GM21526 (cell line): ENCODE measurements around the gene CADPS2.

Experiments
- ATAC-seq: cut with Tn5 transposase; IDR thresholded peaks from one replicate; pipeline ENCODE4 v1.9.1; 2021; ENCODE audit warnings: moderate library complexity; ENCODE audit not compliant: unreplicated experiment, low FRiP score

CADPS2 gene

DNA sequence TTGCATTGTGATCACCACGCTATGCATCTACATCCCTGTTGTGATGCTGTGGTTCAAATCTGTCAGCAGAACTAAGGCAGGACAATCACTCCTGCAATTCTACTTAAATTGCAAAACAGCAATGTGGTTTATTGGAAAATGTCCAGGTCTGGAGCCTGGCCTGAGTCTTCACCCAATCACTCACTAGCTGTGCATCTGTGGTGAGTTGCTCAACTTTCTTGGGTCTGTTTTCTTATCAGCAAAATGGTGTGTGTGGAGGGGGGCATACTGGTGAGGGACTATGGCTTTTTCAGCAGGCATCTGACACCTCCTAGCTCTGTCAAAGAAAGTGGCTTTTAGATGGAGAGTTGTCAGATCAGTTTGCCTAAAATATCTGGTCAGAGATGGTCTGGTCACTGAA lies 473.4 kb downstream of the CADPS2 start:
- no peak for ATAC-seq

DNA sequence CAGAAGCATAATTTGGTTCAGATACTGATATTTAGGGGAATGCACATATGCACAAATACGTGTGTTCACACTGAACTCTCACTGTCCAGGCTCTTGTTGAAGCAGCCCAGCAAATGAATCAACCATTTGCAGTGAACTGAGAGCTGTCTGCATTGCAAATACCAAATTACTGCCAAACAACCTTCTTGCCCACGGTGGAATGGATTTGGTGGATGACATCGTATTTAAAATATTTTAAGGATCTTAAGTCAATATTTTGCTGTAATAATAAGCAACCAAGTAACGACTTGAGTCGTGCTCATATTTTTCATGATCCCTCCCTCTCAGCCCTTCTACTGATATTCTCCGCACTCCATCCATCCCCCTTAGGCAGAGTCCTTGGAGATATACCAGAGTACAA lies 473.8 kb downstream of the CADPS2 start:
- ATAC-seq, result no peak

DNA sequence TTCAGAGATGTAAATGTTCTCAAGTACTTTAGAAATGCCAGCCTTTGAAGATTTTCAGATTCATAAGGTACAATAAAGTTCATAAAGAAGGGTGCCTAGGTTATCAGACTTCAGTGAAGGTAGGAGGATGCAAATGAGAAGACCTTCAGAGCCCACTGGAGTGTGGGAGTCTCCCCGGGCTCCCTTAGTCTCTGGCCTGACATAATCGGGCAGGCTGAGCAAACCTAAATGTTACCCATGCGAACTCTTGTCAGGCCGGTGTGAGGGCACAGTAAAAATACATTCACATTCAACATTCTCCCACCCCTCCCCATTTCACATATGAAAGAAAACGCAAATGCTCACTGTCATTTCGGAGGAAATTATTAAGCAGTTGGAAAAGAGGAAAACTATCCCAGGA lies 479.1 kb downstream of the CADPS2 start:
- no peak for ATAC-seq

DNA sequence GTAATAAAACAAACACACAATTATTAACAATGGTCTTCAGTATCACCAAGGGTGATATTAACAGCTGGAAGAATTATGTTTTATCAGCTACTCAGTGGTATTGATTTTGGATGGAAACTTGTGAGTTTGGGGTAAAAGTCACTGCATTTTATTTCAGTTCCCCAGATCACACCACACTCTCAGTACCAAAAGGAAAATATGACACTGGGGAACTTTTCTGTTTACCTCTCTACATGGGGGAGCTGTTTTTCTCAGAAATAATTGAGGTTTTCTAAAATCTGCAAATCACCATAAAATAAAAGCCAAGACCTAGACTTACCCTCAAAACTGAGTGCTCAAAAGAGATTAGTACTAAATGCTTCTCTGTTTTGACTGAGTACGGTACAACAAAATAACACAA lies 483.1 kb downstream of the CADPS2 start:
- no peak for ATAC-seq

DNA sequence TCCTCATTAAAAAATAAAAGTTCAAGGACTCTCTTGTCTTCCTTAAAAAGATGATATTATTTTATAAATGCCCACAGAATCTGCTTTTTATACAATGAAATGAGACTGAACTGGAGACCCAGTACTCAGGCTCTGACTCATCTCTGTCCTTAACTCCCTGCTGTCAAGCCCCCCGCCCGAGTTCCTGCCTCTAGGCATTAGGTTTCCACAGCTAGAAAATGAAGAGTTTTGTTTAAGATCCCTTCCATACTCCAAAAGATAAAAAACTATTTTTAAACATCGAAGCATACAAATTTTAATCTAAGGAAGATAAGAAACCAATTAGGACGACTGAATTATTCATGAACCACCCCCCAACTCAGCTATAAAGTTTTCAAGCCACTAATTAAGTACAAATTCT lies 484.0 kb downstream of the CADPS2 start:
- ATAC-seq, result no peak

DNA sequence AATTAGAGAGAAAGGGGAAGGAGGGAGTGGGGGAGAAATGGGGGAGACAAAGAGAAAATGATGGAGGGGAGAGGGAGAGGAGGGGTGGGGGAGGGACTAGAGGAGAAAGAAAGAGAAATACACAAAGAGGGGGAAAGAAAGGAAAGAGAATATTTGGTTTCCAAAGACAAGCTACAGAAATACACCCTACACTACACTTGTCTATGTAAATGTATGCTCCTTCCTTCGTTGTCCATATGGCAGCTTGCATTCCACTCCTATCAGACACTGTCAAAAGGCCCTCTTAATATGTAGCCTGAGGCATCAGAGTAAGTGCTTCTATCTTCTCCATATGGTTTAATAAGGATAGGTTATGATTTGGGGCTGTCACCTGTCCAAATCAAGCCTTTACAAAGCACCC lies 488.9 kb downstream of the CADPS2 start:
- ATAC-seq, result no peak

DNA sequence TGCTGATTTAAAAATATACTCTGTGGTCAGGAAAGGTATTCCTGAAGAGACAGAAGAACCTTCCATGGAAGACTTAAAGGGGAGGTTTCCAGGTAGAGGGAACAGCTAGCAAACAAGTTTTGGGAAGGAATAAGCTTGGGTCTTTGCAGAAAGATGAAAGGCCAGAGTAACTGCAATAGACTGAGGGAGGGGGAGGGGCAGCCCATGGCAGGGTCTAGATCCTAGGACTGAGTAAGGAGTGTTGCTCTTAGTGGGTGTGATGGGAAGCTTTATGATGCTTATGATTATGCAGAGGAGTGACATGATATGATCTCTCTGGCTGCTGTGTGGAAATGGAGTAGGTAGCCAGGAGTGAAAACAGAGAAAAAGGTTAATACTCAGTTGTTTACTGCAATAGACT lies 491.7 kb downstream of the CADPS2 start:
- no peak for ATAC-seq

DNA sequence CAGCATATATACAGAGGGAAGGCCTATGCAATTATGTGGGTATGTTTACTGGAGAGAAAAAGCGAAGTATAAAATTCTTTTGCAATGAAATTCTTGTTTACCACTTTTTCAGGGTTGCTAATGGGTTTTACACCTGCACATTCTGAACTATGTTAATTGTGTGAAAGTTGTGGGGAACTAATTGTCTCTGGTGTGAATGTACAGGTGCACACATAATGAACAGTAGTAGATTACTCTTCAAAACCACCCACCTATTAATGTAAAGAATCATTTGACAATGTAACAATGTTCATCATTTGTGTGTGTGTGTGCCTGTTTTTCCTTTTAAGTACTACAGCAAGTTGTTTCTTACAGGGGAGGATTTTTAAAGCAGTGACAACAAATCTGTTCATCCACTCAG lies 501.7 kb downstream of the CADPS2 start:
- ATAC-seq, result no peak

DNA sequence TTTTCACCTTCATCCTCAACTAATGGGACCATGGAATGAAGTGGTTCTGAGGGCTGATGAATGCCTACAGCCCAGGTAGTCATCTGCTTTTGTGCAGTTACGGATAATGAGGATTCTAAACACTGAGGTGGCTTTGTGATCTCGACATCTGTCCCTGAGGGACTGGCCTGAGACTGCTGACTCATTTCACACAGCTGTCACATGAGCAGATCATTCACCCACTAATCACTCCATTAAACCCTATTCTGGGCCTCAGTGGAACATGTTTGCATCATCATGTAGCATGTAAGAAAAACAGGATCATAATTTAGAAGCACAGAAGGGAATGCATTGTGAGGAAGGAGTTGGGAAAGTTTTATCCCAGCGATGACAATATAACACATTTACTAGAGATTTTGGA lies 502.3 kb downstream of the CADPS2 start:
- peak; percentile 88 for ATAC-seq

DNA sequence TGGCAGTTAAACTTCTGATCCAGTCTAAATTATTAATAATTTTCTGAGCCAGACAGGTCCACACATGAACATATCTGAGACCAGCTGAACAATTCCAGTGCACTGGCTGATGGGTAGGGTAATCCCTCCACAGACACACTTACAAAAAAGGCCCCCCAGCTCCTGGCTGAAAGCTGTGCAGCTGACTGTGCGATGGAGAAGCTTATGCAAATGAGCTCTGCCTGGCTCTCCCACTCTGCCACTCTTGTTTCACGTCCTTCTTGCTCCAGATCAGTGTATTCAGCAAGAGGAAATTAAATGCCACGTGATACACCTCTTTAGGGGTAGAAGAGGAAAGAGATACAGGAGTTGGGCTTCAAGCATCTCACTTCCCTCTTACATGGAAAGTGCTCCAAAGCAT lies 505.3 kb downstream of the CADPS2 start:
- ATAC-seq, result no peak

DNA sequence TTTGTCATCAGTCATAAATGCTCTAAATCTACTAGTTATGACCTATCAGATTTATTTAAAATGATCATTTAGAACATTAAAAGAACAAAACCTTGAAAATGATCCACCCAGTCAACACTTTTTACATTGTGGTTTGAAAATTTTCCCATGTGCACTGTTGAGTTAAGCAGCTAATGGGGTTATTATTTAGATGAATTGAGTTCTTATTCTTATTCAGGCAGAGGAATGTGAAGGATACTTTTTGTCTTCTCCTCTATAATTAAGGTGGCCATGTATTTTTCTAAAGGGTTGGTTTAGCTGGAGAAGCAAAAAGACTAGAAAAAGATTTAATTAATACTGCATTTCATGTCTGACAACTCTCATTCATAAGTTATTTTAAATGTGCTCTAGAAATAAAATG lies 506.8 kb downstream of the CADPS2 start:
- no peak for ATAC-seq

DNA sequence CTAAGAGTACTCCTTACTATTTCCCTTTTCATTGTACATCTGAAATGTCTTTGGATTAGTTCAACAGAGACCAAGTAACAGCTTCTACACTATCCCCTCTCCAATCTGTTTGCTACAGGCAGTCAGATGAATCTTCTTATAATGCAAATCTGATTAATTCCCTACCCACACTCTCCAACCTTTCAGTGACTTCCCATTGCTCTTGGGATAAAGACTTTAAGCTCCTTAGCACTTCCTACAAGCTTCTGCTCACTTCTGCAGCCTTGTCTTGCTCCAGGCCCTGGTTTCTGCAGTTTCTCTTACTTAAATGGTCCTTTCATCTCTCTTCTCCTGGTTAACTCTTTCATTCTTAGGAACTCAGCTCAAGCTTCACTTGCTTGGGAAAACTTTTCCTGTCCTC lies 516.5 kb downstream of the CADPS2 start:
- no peak for ATAC-seq

DNA sequence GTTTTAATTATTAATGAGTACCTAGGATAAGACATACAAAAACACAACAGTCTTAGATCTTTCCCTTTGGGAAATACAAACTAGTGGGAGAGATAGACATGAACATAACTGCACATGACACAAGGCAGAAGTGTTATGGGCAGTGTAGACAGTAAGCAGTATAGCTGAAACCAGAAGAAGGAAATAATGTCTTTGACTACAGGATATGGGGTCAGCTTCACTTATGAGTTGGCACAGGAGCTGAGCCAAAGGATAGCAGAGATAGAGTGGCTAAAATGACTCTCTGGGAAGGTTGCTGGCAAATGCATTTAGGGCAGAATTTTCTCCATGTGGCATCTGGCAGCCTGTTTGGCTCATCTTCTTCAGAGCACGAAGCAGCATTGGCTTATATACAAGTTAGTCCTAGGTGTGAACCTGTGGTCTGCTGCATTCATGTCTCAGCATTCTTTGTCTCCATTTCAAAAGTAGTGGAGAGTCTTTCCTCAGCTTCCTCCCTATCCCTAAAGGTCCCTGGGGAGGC lies 521.4 kb downstream of the CADPS2 start:
- ATAC-seq, result no peak

DNA sequence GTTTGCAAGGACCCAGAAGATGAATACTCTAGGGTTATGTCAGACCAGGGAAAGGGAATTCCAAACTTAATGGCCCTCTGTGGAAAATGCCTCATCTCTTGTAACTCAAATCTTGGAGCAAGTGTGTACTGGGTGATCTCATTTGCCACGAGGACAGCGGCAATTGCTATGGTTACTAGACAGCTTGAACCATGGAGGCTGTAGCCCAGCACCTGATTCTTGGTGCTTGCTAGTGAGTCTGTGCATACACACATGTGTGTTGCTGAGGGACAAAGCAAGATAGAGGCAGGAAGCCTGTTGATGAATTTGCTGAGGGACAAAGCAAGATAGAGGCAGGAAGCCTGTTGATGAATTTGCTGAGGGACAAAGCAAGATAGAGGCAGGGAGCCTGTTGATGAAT lies 523.1 kb downstream of the CADPS2 start:
- ATAC-seq, result no peak

DNA sequence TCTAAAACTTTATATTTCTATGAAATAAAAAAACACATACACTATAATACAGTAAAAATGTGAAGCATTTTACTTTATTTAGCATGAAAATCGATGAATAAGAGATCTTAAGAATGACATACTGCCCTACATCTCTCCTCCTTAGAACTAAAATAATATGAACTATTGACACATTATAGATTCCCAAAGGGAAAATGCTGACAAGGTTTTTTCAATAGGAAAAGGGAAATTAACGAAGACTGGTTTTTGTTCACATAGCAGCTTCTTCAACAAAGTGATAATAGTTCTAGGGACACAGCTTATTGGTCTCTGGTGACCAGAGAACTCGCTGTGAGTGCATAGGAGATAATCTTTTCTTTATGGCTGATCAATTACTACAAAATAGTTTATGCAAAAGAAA lies 523.8 kb downstream of the CADPS2 start:
- no peak for ATAC-seq

DNA sequence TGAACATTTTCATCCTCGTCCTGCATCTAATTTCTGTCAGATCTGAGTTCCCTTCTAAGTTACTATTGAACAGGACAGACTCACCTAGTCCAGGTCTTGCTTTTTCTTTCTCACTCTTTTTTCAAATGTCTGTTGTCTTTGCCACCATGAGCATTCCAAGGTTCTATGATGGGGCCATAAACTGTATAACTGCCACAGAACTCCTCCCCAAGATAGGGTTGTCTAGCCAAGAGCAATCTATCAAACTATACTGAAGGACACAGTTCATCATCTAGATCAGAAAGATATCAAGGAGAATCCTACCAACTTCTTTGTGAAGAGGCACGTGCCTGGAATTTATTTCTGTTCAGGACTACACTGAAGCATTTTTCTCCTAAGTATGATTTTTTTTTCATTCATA lies 531.6 kb downstream of the CADPS2 start:
- ATAC-seq, result no peak

DNA sequence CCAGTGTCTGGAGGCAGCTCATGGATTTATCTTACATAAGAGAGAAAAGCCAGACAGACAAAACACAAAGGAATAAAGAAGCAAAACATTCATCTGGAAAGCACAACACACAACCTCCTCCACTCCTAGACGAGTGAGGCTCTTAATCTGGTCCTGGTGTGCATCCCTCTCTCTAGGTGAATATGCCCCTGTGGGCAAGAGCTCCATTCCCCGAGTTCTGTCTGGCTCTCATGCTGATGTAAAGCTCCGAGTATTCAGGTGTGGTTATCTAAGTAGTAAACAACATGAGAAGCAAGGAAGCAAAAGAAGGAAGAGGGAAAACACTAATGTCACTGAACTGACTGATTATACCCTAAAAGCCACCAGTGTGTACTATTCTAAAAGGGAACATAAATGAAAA lies 533.8 kb downstream of the CADPS2 start:
- no peak for ATAC-seq

DNA sequence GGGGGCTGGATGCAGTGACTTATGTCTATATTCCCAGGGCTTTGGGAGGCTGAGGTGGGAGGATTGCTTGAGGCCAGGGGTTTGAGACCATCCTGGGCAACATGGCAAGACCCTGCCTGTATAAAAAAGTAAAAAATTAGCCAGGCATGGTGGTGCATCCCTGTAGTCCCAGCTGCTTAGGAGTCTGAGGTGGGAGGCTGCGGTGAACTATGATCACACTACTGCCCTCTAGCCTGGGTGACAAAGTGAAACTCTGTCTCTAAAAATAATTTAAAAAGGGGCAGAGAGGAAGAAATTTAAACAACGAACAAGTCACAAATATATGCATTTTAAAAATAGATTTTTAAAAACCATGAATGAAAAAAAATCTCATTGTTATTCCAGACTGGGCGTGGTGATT lies 535.6 kb downstream of the CADPS2 start:
- no peak for ATAC-seq

DNA sequence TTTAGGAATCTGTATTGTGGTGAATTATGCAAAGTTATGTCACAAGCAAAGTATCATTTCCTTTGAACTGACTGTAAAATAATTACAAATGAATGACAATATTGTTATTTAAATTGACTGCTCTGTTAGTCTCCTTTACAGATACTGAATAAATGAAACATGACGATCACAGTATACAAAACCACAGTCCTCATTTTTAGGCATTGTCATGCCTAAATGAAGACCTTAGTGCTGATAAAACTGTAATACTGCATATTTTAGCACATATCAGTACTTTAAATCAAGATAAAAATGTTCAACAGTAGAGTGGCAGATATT lies 542.0 kb downstream of the CADPS2 start:
- ATAC-seq, result no peak

DNA sequence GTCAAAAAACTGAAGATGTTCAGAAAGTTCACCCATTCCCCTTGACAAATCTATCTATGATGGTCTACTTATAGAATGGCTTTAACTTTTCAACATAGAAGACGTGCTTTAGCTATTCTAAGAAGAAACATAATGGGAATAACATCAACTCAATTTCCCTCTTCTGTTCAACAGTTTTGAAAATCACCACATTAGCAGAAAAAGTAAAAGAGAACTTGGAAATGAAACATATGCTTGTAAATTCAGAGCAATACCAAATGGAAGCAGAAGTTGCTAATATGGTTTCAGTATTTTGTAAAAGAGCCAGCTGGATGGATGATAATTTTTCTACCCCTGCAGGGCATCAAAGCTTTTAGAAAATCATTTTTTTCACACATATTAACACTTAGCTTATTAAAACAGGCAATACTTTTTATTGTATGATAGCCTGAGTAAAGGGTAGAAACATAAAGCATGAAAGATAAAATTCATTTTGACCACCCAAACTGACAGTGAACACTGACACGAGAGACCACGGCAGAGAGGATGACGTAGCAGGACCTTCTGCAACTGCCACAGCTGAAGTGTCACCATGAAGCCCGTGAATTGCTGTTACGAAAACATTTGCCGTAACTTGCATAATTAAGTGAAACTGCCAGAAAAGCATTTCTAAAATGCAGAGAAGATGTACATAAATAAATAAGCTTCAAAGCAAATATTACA lies 542.5 kb downstream of the CADPS2 start:
- no peak for ATAC-seq

DNA sequence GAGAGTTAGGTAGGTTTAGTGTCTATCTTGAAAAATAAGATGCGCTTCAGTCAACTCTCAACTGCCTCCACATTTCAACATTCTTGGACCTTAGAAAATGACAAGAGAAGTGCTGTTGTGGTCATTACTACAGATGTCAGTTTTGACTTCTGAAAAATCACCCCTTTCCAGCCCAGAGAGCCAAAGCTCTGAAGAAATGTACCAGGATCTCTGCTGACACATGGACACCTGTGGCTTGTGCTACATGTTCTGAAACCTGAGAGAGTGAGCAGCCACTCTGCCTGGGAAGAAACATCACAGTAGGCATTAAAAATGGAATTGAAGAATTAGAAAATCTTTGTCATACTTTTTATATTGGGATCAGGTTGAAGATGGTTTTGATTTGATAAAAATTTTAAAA lies 545.8 kb downstream of the CADPS2 start:
- no peak for ATAC-seq

DNA sequence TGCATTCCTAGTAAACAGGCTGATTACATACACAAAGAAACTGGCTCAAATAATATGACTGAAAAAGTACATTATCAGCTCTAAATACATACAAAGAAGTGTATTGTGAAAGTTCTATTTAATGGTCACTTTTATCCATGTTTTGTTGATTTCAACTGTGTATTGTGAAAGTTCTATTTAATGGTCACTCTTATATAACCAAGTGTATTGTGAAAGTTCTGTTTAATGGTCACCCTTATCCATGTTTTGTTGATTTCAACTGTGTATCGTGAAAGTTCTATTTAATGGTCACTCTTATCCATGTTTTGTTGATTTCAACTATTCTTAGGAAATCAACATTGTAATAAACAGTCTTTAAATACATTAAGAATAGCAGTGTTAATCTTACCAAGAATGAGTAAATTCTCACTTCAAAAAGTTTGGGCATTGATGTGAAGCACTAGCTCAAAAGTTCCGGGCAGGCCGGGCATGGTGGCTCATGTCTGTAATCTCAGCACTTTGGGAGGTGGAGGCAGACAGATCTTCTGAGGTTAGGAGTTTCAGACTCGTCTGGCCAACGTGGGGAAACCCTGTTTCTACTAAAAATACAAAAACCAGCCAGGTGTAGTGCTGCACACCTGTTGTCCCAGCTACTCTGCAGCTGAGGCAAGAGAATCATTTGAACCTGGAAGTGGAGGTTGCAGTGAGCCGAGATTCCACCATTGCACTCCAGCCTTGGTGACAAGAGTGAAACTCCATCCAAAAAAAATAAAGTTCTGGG lies 546.9 kb downstream of the CADPS2 start:
- no peak for ATAC-seq
